PC-3 (cell line): ENCODE results near the gene UGCG. TPM values are rescaled to one million over a fixed set of nuclear protein-coding genes. Genes with fewer than 3 reads are reported as not detected.

Source experiments
- microRNA-seq: library from miRNA; unstranded; fragments of <30 nt; microRNA quantifications from one replicate; pipeline ENCODE4 v1.1.0, GENCODE V29; 2020; ENCODE audit not compliant: unreplicated experiment
- total RNA-seq: library from RNA; depleted of rRNA; stranded (reverse); fragments of >200 nt; gene quantifications from 2 replicates; pipeline ENCODE4 v1.2.3, GENCODE V29; 2014; rRNA removed

Gene UGCG
- total RNA-seq, 1 experiment from 2014 or later = 29.4 TPM

Small RNA genes within 50 kb of the gene (microRNA-seq; reads per million reads assigned to microRNA genes)
- gene MIR4668 = not detected

Other genes with a start within 250 kb of the UGCG start
- 27.1 and 50.7 TPM in 2 replicates for gene GNG10, start 235.2 kb upstream of the UGCG start, total RNA-seq
- gene SHOC1, start 101.9 kb upstream of the UGCG start, total RNA-seq = 0.18 TPM in 1 of 2 replicates, not detected in the other